Measurements from ENCODE around the gene MCM3. TPM values are rescaled to one million over a fixed set of nuclear protein-coding genes. Genes with fewer than 3 reads are reported as not detected.

The MCM3 gene
- total and polyA plus RNA-seq, 2 donors from 2014 or later, result 19.7 to 40.9 TPM

- Histone ChIP-seq H3K4me3 (ENCODE audit: low read length in 3 of 3) (no peak overlapping the region), H3K9ac (ENCODE audit: low read length in 3 of 3) (no peak overlapping the region), H3K4me1 (ENCODE audit: control insufficient read depth in 2 of 3, insufficient read depth in 2 of 3, low read depth in 1 of 3, low read length in 3 of 3) (no peaks in the 10 kb centered on the region), H3K36me3 (ENCODE audit: control insufficient read depth in 2 of 3, insufficient read depth in 3 of 3, low read length in 3 of 3) (no peaks in the 10 kb centered on the region), H3K27me3 (ENCODE audit: control insufficient read depth, insufficient read depth, low read length) (no peaks in the 10 kb centered on the region), H3K27ac (ENCODE audit: low read depth in 2 of 2, low read length in 2 of 2) (peak overlapping the region; percentile 3 to 51), H3K9me3 (ENCODE audit: control insufficient read depth in 2 of 3, insufficient read depth in 1 of 3, low read length in 3 of 3) (no peaks in the 10 kb centered on the region)
- FAIRE-seq (no peak), DNase-seq (no peak)
- no peak for TF ChIP-seq CTCF (IDR thresholded peaks at IDR 0.05; ENCODE audit: borderline replicate concordance, extremely low read depth, insufficient read depth)
- intact Hi-C loops (cut with DNase I), result no loop called here
These were observed 21.6 kb upstream of the MCM3 start for GRCh38 chr6:52305948-52306767.

GRCh38 chr6:52305411-52305810 lies 20.9 kb upstream of the MCM3 start:
- Histone ChIP-seq H3K27ac (ENCODE audit: low read depth in 2 of 2, low read length in 2 of 2) (peak overlapping the region; percentile 7 to 51), H3K9me3 (ENCODE audit: control insufficient read depth in 2 of 3, insufficient read depth in 1 of 3, low read length in 3 of 3) (no peaks in the 10 kb centered on the region), H3K36me3 (ENCODE audit: control insufficient read depth in 2 of 3, insufficient read depth in 3 of 3, low read length in 3 of 3) (no peaks in the 10 kb centered on the region), H3K9ac (ENCODE audit: low read length in 3 of 3) (no peak overlapping the region), H3K27me3 (ENCODE audit: control insufficient read depth, insufficient read depth, low read length) (no peaks in the 10 kb centered on the region), H3K4me1 (ENCODE audit: control insufficient read depth in 2 of 3, insufficient read depth in 2 of 3, low read depth in 1 of 3, low read length in 3 of 3) (no peaks in the 10 kb centered on the region), H3K4me3 (ENCODE audit: low read length in 3 of 3) (no peak overlapping the region)
- intact Hi-C loops (cut with DNase I), result no loop called here
- no peak for TF ChIP-seq CTCF (IDR thresholded peaks at IDR 0.05; ENCODE audit: borderline replicate concordance, extremely low read depth, insufficient read depth)
- FAIRE-seq (no peak), DNase-seq (no peak)

- Histone ChIP-seq H3K4me1 (ENCODE audit: control insufficient read depth in 2 of 3, insufficient read depth in 2 of 3, low read depth in 1 of 3, low read length in 3 of 3) (no peaks in the 10 kb centered on the region), H3K9me3 (ENCODE audit: control insufficient read depth in 2 of 3, insufficient read depth in 1 of 3, low read length in 3 of 3) (no peaks in the 10 kb centered on the region), H3K27me3 (ENCODE audit: control insufficient read depth, insufficient read depth, low read length) (no peaks in the 10 kb centered on the region), H3K27ac (ENCODE audit: low read depth in 2 of 2, low read length in 2 of 2) (peak overlapping the region; percentile 7 to 51), H3K36me3 (ENCODE audit: control insufficient read depth in 2 of 3, insufficient read depth in 3 of 3, low read length in 3 of 3) (no peaks in the 10 kb centered on the region), H3K4me3 (ENCODE audit: low read length in 3 of 3) (peak overlapping the region in 1 of 3 donors; percentile 14), H3K9ac (ENCODE audit: low read length in 3 of 3) (no peak overlapping the region)
- FAIRE-seq (no peak), DNase-seq (peak in 2 of 5 donors; percentile 49 to 57)
- intact Hi-C loops (cut with DNase I), result no loop called here
- TF ChIP-seq CTCF (IDR thresholded peaks at IDR 0.05; ENCODE audit: borderline replicate concordance, extremely low read depth, insufficient read depth), result no peak
These were observed 20.4 kb upstream of the MCM3 start for GRCh38 chr6:52304983-52305390.
